Lower lobe of right lung (tissue), 2 donors: ENCODE data around the gene POSTN. TPM values are rescaled to one million over a fixed set of nuclear protein-coding genes. Genes with fewer than 3 reads are reported as not detected.

ENCODE experiments used
- ATAC-seq, 2 donors: fragments of 200-7000 bp; cut with Tn5 transposase; one replicate each; pipeline ENCODE4 v1.9.1; 2020 to 2022; ENCODE audit warnings: mild to moderate bottlenecking in 2 of 2, moderate library complexity in 2 of 2
- DNase-seq: peaks from one replicate; pipeline ENCODE4 v3.0.0-alpha.2; 2020
- H3K27ac ChIP-seq: fragments of 200-600 bp; one replicate; pipeline ENCODE4 v1.8.0; 2022
- H3K27me3 ChIP-seq: fragments of 200-600 bp; one replicate; pipeline ENCODE4 v1.8.0; 2022; ENCODE audit warnings: low read depth
- H3K36me3 ChIP-seq: fragments of 200-600 bp; one replicate; pipeline ENCODE4 v1.8.0; 2022; ENCODE audit warnings: mild to moderate bottlenecking
- H3K4me1 ChIP-seq: fragments of 200-600 bp; one replicate; pipeline ENCODE4 v1.8.0; 2022
- H3K4me3 ChIP-seq: fragments of 200-600 bp; one replicate; pipeline ENCODE4 v1.8.0; 2022; ENCODE audit warnings: mild to moderate bottlenecking
- H3K9me3 ChIP-seq: fragments of 200-600 bp; one replicate; pipeline ENCODE4 v1.8.0; 2022
- CTCF ChIP-seq: fragments of 200-600 bp; IDR thresholded peaks from one replicate; pipeline ENCODE4 v1.8.0; 2022; ENCODE audit warnings: antibody characterized with exemption, mild to moderate bottlenecking
- intact Hi-C: fragments of 100-400 bp; cut with DNase I; formaldehyde crosslinking; loops from one replicate; pipeline ENCODE4 v1.11.0; 2022
- total RNA-seq: library from RNA; stranded (reverse); fragmentation: NEBNext Ultra II Directional; extraction: Animal tissue kit (Norgen Biotek cat#: 25700); gene quantifications from one replicate; pipeline ENCODE4 v1.2.1, GENCODE V29; 2021
- donor health status: DM: no; HTN: yes; CAD: no; lungs with severe emphysema.

The POSTN gene
- total RNA-seq, 1 donor from 2014 or later: 14.5 TPM

GRCh38 chr13:37640499-37640898, 41.9 kb upstream of the POSTN start:
- ATAC-seq (no peak), DNase-seq (no peak)
- Histone ChIP-seq H3K27ac (no peak overlapping the region), H3K36me3 (no peaks in the 10 kb centered on the region), H3K4me3 (no peak overlapping the region), H3K4me1 (no peaks in the 10 kb centered on the region), H3K27me3 (no peaks in the 10 kb centered on the region), H3K9me3 (no peaks in the 10 kb centered on the region)
- intact Hi-C loops: no loop called here
- peak; percentile 24 for TF ChIP-seq CTCF

GRCh38 chr13:37636701-37637100, 38.1 kb upstream of the POSTN start:
- H3K9me3 ChIP-seq: no peaks in the 10 kb centered on the region
- H3K4me1 ChIP-seq: no peaks in the 10 kb centered on the region
- no peaks in the 10 kb centered on the region for H3K27me3 ChIP-seq
- ATAC-seq (no peak), DNase-seq (no peak)
- no peak overlapping the region for H3K4me3 ChIP-seq
- H3K36me3 ChIP-seq: no peaks in the 10 kb centered on the region
- intact Hi-C loops: no loop called here
- H3K27ac ChIP-seq: no peak overlapping the region
- no peak for TF ChIP-seq CTCF

GRCh38 chr13:37632294-37632693, 33.7 kb upstream of the POSTN start:
- H3K9me3 ChIP-seq: no peaks in the 10 kb centered on the region
- no peak for TF ChIP-seq CTCF
- no peaks in the 10 kb centered on the region for H3K36me3 ChIP-seq
- no peaks in the 10 kb centered on the region for H3K27me3 ChIP-seq
- no peaks in the 10 kb centered on the region for H3K4me1 ChIP-seq
- H3K27ac ChIP-seq: no peak overlapping the region
- H3K4me3 ChIP-seq: no peak overlapping the region
- no peak for DNase-seq
- no peak for ATAC-seq
- intact Hi-C loops: no loop called here

GRCh38 chr13:37627428-37627827, 28.9 kb upstream of the POSTN start:
- ATAC-seq (no peak), DNase-seq (no peak)
- H3K4me3 ChIP-seq: no peak overlapping the region
- no peak overlapping the region for H3K27ac ChIP-seq
- H3K9me3 ChIP-seq: no peaks in the 10 kb centered on the region
- intact Hi-C loops: no loop called here
- no peak for TF ChIP-seq CTCF
- no peaks in the 10 kb centered on the region for H3K4me1 ChIP-seq
- no peaks in the 10 kb centered on the region for H3K27me3 ChIP-seq
- no peaks in the 10 kb centered on the region for H3K36me3 ChIP-seq

- Histone ChIP-seq H3K36me3 (no peaks in the 10 kb centered on the region), H3K4me3 (no peak overlapping the region), H3K27me3 (no peaks in the 10 kb centered on the region), H3K27ac (no peak overlapping the region), H3K4me1 (no peaks in the 10 kb centered on the region), H3K9me3 (no peaks in the 10 kb centered on the region)
- intact Hi-C loops: no loop called here
- no peak for TF ChIP-seq CTCF
- ATAC-seq (no peak), DNase-seq (no peak)
These were observed 23.3 kb upstream of the POSTN start for GRCh38 chr13:37621811-37622361.

GRCh38 chr13:37618554-37618953, 20.0 kb upstream of the POSTN start:
- Histone ChIP-seq H3K4me3 (no peak overlapping the region), H3K27ac (no peak overlapping the region), H3K27me3 (no peaks in the 10 kb centered on the region), H3K36me3 (no peaks in the 10 kb centered on the region), H3K4me1 (no peaks in the 10 kb centered on the region), H3K9me3 (no peaks in the 10 kb centered on the region)
- DNase-seq (no peak), ATAC-seq (no peak)
- TF ChIP-seq CTCF: no peak
- intact Hi-C loops: no loop called here
